SK-N-SH (cell line): ENCODE results near the gene STC2. TPM values are rescaled to one million over a fixed set of nuclear protein-coding genes. Genes with fewer than 3 reads are reported as not detected.

ENCODE experiments used
- CTCF ChIA-PET: fragments of 300-600, 350-600 bp; formaldehyde crosslinking; extraction: SDS; loops from one replicate; lab custom pipeline; 2021; lab: Yijun Ruan, JAX
- POLR2A ChIA-PET: fragments of 350-600 bp; sonication (Branson Sonifier 250); formaldehyde crosslinking; extraction: SDS; loops from one replicate; lab custom pipeline; 2020; ENCODE audit warnings: antibody characterized with exemption, inconsistent platforms; lab: Yijun Ruan, JAX
- DNase-seq: peaks from one replicate; pipeline ENCODE4 v3.0.0; 2012
- H2AFZ ChIP-seq: fragments of 200-600 bp; sonication (generic); 2 replicates; pipeline ENCODE4 v1.8.1; 2016; ENCODE audit warnings: antibody characterized with exemption, mild to moderate bottlenecking, low read depth
- H3F3A ChIP-seq: fragments of 200-600 bp; sonication (generic); replicated peaks from 2 replicates; pipeline ENCODE3; 2016; ENCODE audit warnings: antibody characterized with exemption, mild to moderate bottlenecking; ENCODE audit not compliant: insufficient read depth
- H3K27ac ChIP-seq, 2 experiments: fragments of 200-500 bp in 1 of 2; fragments of 200-600 bp in 1 of 2; sonication (Bioruptor generic) in 1 of 2; sonication (generic), shearing (Covaris generic) in 1 of 2; 2 replicates each; pipeline versions ENCODE4 v1.5.1 to v1.6.1; 2014 to 2016; ENCODE audit warnings: low read depth in 2 of 2, inconsistent platforms in 1 of 2, low read length in 1 of 2, mild to moderate bottlenecking in 1 of 2, mixed read lengths in 1 of 2
- H3K27me3 ChIP-seq: fragments of 200-600 bp; sonication (generic), shearing (Covaris generic); 2 replicates; pipeline ENCODE4 v1.6.1; 2016; ENCODE audit warnings: mixed run types; ENCODE audit not compliant: insufficient read depth
- H3K36me3 ChIP-seq, 2 experiments: fragments of 200-500 bp in 1 of 2; fragments of 200-600 bp in 1 of 2; sonication (Bioruptor generic) in 1 of 2; sonication (generic) in 1 of 2; replicated peaks in 1 of 2; 2 replicates each; pipeline versions ENCODE3 to v1.5.1; 2014 to 2016; ENCODE audit warnings: low read length in 1 of 2, mild to moderate bottlenecking in 1 of 2; ENCODE audit not compliant: insufficient read depth in 2 of 2, control insufficient read depth in 1 of 2
- H3K4me1 ChIP-seq, 2 experiments: fragments of 200-500 bp in 1 of 2; fragments of 200-600 bp in 1 of 2; sonication (Bioruptor generic) in 1 of 2; sonication (generic), shearing (Covaris generic) in 1 of 2; 2 replicates each; pipeline versions ENCODE4 v1.5.1 to v1.6.1; 2014 to 2016; ENCODE audit warnings: low read depth in 1 of 2, low read length in 1 of 2, mixed run types in 1 of 2; ENCODE audit not compliant: insufficient read depth in 2 of 2, control insufficient read depth in 1 of 2
- H3K4me2 ChIP-seq: fragments of 200-600 bp; sonication (generic), shearing (Covaris generic); 2 replicates; pipeline ENCODE4 v1.6.1; 2017; ENCODE audit warnings: mixed run types
- H3K4me3 ChIP-seq, 2 experiments: fragments of 200-500 bp in 1 of 2; fragments of 200-600 bp in 1 of 2; sonication (Bioruptor generic) in 1 of 2; sonication (generic), shearing (Covaris generic) in 1 of 2; 2 replicates each; pipeline versions ENCODE4 v1.5.1 to v1.8.1; 2014 to 2016; ENCODE audit warnings: low read depth in 2 of 2, inconsistent platforms in 1 of 2, low read length in 1 of 2, mild to moderate bottlenecking in 1 of 2, mixed read lengths in 1 of 2, moderate library complexity in 1 of 2
- H3K79me2 ChIP-seq: fragments of 200-600 bp; sonication (generic); 2 replicates; pipeline ENCODE4 v1.8.1; 2017; ENCODE audit warnings: mild to moderate bottlenecking; ENCODE audit not compliant: insufficient read depth
- H3K9ac ChIP-seq: fragments of 200-600 bp; sonication (generic); 2 replicates; pipeline ENCODE4 v1.6.1; 2017; ENCODE audit warnings: mixed run types
- H3K9me2 ChIP-seq: fragments of 200-600 bp; sonication (generic); 2 replicates; pipeline ENCODE4 v1.6.1; 2017; ENCODE audit warnings: mixed run types
- H3K9me3 ChIP-seq: fragments of 200-600 bp; sonication (generic); 2 replicates; pipeline ENCODE4 v1.6.1; 2017; ENCODE audit warnings: mixed run types, mild to moderate bottlenecking, moderate library complexity
- H4K20me1 ChIP-seq: fragments of 200-600 bp; sonication (generic); 2 replicates; pipeline ENCODE4 v1.6.1; 2017; ENCODE audit warnings: mild to moderate bottlenecking, mixed run types; ENCODE audit not compliant: insufficient read depth
- ELF1 ChIP-seq: IDR thresholded peaks from 2 replicates; pipeline ENCODE4 v1.4.0; 2012
- EP300 ChIP-seq, 2 experiments: IDR thresholded peaks; 2 replicates each; pipeline versions ENCODE4 v1.4.0 to v1.6.1; 2012; ENCODE audit warnings: borderline replicate concordance in 1 of 2, low read depth in 1 of 2, low read length in 1 of 2
- EZH2phosphoT487 ChIP-seq: fragments of 200-600 bp; sonication (generic); IDR thresholded peaks from 2 replicates; pipeline ENCODE4 v1.6.1; 2017; ENCODE audit warnings: low read depth, mixed run types, mild to moderate bottlenecking, antibody characterized with exemption, moderate library complexity, borderline replicate concordance
- FOXJ3 ChIP-seq: sonication (generic); formaldehyde crosslinking; IDR thresholded peaks from 2 replicates; pipeline ENCODE4 v1.5.1; 2020; ENCODE audit warnings: mild to moderate bottlenecking, missing genetic modification reagents
- MAX ChIP-seq: IDR thresholded peaks from 2 replicates; pipeline ENCODE4 v1.4.0; 2012; ENCODE audit warnings: low read depth
- NRF1 ChIP-seq: IDR thresholded peaks from 2 replicates; pipeline ENCODE4 v1.6.1; 2012; ENCODE audit warnings: low read depth, mild to moderate bottlenecking, low read length
- REST ChIP-seq: IDR thresholded peaks from 2 replicates; pipeline ENCODE4 v1.6.1; 2012; ENCODE audit warnings: mild to moderate bottlenecking, low read depth, low read length, moderate library complexity
- SIN3A ChIP-seq: IDR thresholded peaks from 2 replicates; pipeline ENCODE4 v1.6.1; 2012; ENCODE audit warnings: low read depth, mild to moderate bottlenecking, low read length, moderate library complexity, borderline replicate concordance
- TCF12 ChIP-seq: IDR thresholded peaks from 2 replicates; pipeline ENCODE4 v1.4.0; 2012
- TEAD4 ChIP-seq: IDR thresholded peaks from 2 replicates; pipeline ENCODE4 v1.4.0; 2012; ENCODE audit warnings: mild to moderate bottlenecking, borderline replicate concordance; ENCODE audit not compliant: insufficient read depth
- USF2 ChIP-seq: fragments of 150-350 bp; IDR thresholded peaks from 2 replicates; pipeline ENCODE4 v1.6.1; 2017; ENCODE audit warnings: antibody characterized with exemption, low read length, low read depth, borderline replicate concordance
- YY1 ChIP-seq: IDR thresholded peaks from 2 replicates; pipeline ENCODE4 v1.4.0; 2012; ENCODE audit warnings: low read depth, mild to moderate bottlenecking
- WGBS: methylation state at CpG from one replicate; pipeline ENCODE4 v1.1.6; 2017; ENCODE audit warnings: low lambda C conversion rate; 5-methylcytosine and 5-hydroxymethylcytosine counted together
- polyA plus RNA-seq, 3 experiments: library from polyadenylated mRNA; depleted of rRNA; stranded (reverse); fragments of >200 nt; gene quantifications; 2 replicates each; pipeline ENCODE4 v1.2.3, GENCODE V29; 2012

Gene STC2
- polyA plus RNA-seq, 1 of the 3 experiments (the other 2 are of a cell fraction): 5.9 TPM

- WGBS: 82% methylated on average over 10 of the region's 10 CpGs
- H4K20me1 ChIP-seq: no peaks in the 10 kb centered on the region
Measured at GRCh38 chr5:173320259-173320658, 8.0 kb downstream of the STC2 start.

More at GRCh38 chr5:173320259-173320658, 8.0 kb downstream of the STC2 start:
- H3K79me2 ChIP-seq: no peaks in the 10 kb centered on the region
- DNase-seq: no peak
- TF ChIP-seq NRF1: no peak
- no peak for TF ChIP-seq USF2
- no peak for TF ChIP-seq ELF1
- no peak for TF ChIP-seq REST
- no peak for TF ChIP-seq EP300 (IDR thresholded peaks at IDR 0.05; ENCODE audit: borderline replicate concordance in 1 of 2, low read depth in 1 of 2, low read length in 1 of 2)
- TF ChIP-seq EZH2phosphoT487: no peak
- TF ChIP-seq TEAD4: no peak
- TF ChIP-seq MAX: no peak
- no peak for TF ChIP-seq FOXJ3 (CRISPR knock-in tag)
- TF ChIP-seq YY1: no peak
- TF ChIP-seq TCF12: no peak
- no peak for TF ChIP-seq SIN3A
- H3F3A ChIP-seq: peaks cover 18% of the 10 kb centered on the region
- peaks cover 0 to 7% of the 10 kb centered on the region in 2 experiments for H3K36me3 ChIP-seq
- ChIA-PET CTCF (interaction anchor here (0.8 to 10.2 kb wide), 5 partner anchors 10 to 342 kb away, joined by 3 to 105 read pairs (median 8); partner anchors contain the start of gene STC2), POLR2A (interaction anchor here (0.9 kb wide), 2 partner anchors 8 to 10 kb away, joined by 3 to 6 read pairs; partner anchors contain the start of gene STC2)
- no peak overlapping the region for H3K27ac ChIP-seq
- H3K9ac ChIP-seq: no peak overlapping the region
- no peaks in the 10 kb centered on the region for H3K27me3 ChIP-seq
- no peaks in the 10 kb centered on the region for H3K9me2 ChIP-seq
- H3K4me3 ChIP-seq: no peak overlapping the region
- no peak overlapping the region for H3K4me2 ChIP-seq
- H2AFZ ChIP-seq: no peak overlapping the region
- H3K9me3 ChIP-seq: no peaks in the 10 kb centered on the region
- peaks cover 24 to 42% of the 10 kb centered on the region in 2 experiments; a peak in 3 of 4 replicates for H3K4me1 ChIP-seq
